HepG2 (cell line): Measurements from ENCODE around the gene PTPRM. TPM values are rescaled to one million over a fixed set of nuclear protein-coding genes. Genes with fewer than 3 reads are reported as not detected.

ENCODE experiments used
- ATAC-seq: fragments of 200-7000 bp; cut with Tn5 transposase; 3 replicates; pipeline ENCODE4 v1.9.1; 2020; ENCODE audit warnings: mild to moderate bottlenecking, moderate library complexity
- BruUV-seq: library from RNA; stranded (reverse); fragments of 400-500 nt; replicated peaks from 2 replicates; lab custom pipeline; 2021; lab: Mats Ljungman, UMichigan
- CTCF ChIA-PET: fragments of 300-600 bp; formaldehyde crosslinking; extraction: SDS; loops from one replicate; lab custom pipeline; 2021; ENCODE audit warnings: low total read pairs, inconsistent platforms, low intra/inter-chr PET ratio; lab: Yijun Ruan, JAX
- POLR2A ChIA-PET: fragments of 350-600 bp; sonication (Branson Sonifier 250); formaldehyde crosslinking; loops from one replicate; lab custom pipeline; 2020; ENCODE audit warnings: antibody characterized with exemption, inconsistent platforms; lab: Yijun Ruan, JAX
- DNase-seq: peaks from one replicate; pipeline ENCODE4 v3.0.0-alpha.2; 2015; ENCODE audit warnings: low spot score
- FAIRE-seq: peaks from 3 replicates; lab custom pipeline; 2011; peaks lifted over from hg19 to GRCh38; lab: Jason Lieb, UNC
- H2AFZ ChIP-seq: one replicate; pipeline ENCODE4 v1.6.1; 2011; ENCODE audit warnings: low read length, inconsistent platforms
- H3K27ac ChIP-seq: fragments of 300-600 bp; 3 replicates; pipeline ENCODE4 v1.8.0; 2011; ENCODE audit warnings: mixed run types, mild to moderate bottlenecking, mixed read lengths, low read length, inconsistent platforms; ENCODE audit not compliant: insufficient read depth; ENCODE audit errors: extremely low read length
- H3K27me3 ChIP-seq, 2 experiments: fragments of 200-600 bp in 1 of 2; 2 replicates in 1 of 2; 3 replicates in 1 of 2; pipeline versions ENCODE4 v1.6.0 to v1.8.0; 2011; ENCODE audit warnings: low read length in 2 of 2, mild to moderate bottlenecking in 2 of 2, moderate library complexity in 2 of 2, inconsistent platforms in 1 of 2; ENCODE audit not compliant: insufficient read depth in 2 of 2, control insufficient read depth in 1 of 2
- H3K36me3 ChIP-seq, 2 experiments: fragments of 200-600 bp in 1 of 2; replicated peaks in 1 of 2; 2 replicates in 1 of 2; 3 replicates in 1 of 2; pipeline versions ENCODE4 v1.5.1 to v1.8.0; 2011; ENCODE audit warnings: low read length in 2 of 2, inconsistent platforms in 1 of 2; ENCODE audit not compliant: insufficient read depth in 2 of 2, control insufficient read depth in 1 of 2
- H3K4me1 ChIP-seq: 2 replicates; pipeline ENCODE4 v1.5.1; 2012; ENCODE audit warnings: low read length, inconsistent platforms; ENCODE audit not compliant: insufficient read depth
- H3K4me2 ChIP-seq: 2 replicates; pipeline ENCODE4 v1.6.0; 2011; ENCODE audit warnings: low read depth, low read length, inconsistent platforms
- H3K4me3 ChIP-seq, 3 experiments: fragments of 200-600 bp in 1 of 3; sonication (generic), shearing (Covaris generic) in 1 of 3; replicated peaks in 1 of 3; 2 replicates each; pipeline ENCODE4 v1.5.1; 2011 to 2016; ENCODE audit warnings: low read length in 3 of 3, inconsistent platforms in 2 of 3, low read depth in 2 of 3, mild to moderate bottlenecking in 2 of 3, control low read depth in 1 of 3, mixed read lengths in 1 of 3; ENCODE audit not compliant: insufficient read depth in 1 of 3
- H3K79me2 ChIP-seq: one replicate; pipeline ENCODE4 v1.6.1; 2011; ENCODE audit warnings: low read length, inconsistent platforms; ENCODE audit not compliant: insufficient read depth
- H3K9ac ChIP-seq: 2 replicates; pipeline ENCODE4 v1.6.0; 2011; ENCODE audit warnings: mild to moderate bottlenecking, low read depth, low read length, inconsistent platforms; ENCODE audit not compliant: insufficient read depth
- H3K9me3 ChIP-seq: 2 replicates; pipeline ENCODE4 v1.5.1; 2012; ENCODE audit warnings: mild to moderate bottlenecking, low read length
- H4K20me1 ChIP-seq: 2 replicates; pipeline ENCODE4 v1.6.0; 2011; ENCODE audit warnings: inconsistent platforms, mild to moderate bottlenecking, low read length, moderate library complexity; ENCODE audit not compliant: insufficient read depth
- ARHGAP35 ChIP-seq: sonication (generic); formaldehyde crosslinking; IDR thresholded peaks from 2 replicates; pipeline ENCODE4 v1.9.0; 2022; ENCODE audit warnings: mild to moderate bottlenecking, inconsistent platforms, moderate library complexity, missing genetic modification reagents, borderline replicate concordance
- ELF4 ChIP-seq: sonication (generic); formaldehyde crosslinking; IDR thresholded peaks from 2 replicates; pipeline ENCODE4 v1.5.0; 2020; ENCODE audit warnings: missing genetic modification reagents, mild to moderate bottlenecking, moderate library complexity, borderline replicate concordance
- KAT8 ChIP-seq: IDR thresholded peaks from 2 replicates; pipeline ENCODE4 v1.6.1; 2016; ENCODE audit warnings: missing genetic modification reagents, missing compliant biosample characterization
- KLF11 ChIP-seq: IDR thresholded peaks from 2 replicates; pipeline ENCODE4 v1.6.1; 2016; ENCODE audit warnings: missing compliant biosample characterization
- PCBP2 ChIP-seq: fragments of 200-400 bp; formaldehyde crosslinking; optimal IDR thresholded peaks from 2 replicates; pipeline ENCODE3; 2018; ENCODE audit warnings: low read length, low read depth; ENCODE audit not compliant: poor library complexity, severe bottlenecking
- PLRG1 ChIP-seq: fragments of 450-650 bp; conservative IDR thresholded peaks from 2 replicates; pipeline ENCODE4 v1.6.1; 2016
- POLR2AphosphoS2 ChIP-seq: IDR thresholded peaks from 2 replicates; pipeline ENCODE4 v1.6.1; 2011; ENCODE audit warnings: low read depth, low read length, improper control_type of control experiment
- SRSF4 ChIP-seq: fragments of 200-400 bp; formaldehyde crosslinking; IDR thresholded peaks from one replicate; pipeline ENCODE4 v1.6.1; 2018; ENCODE audit warnings: mild to moderate bottlenecking, low read depth, low read length, moderate library complexity; ENCODE audit not compliant: poor library complexity, severe bottlenecking
- ZNF207 ChIP-seq: fragments of 450-650 bp; IDR thresholded peaks from 2 replicates; pipeline ENCODE4 v1.6.1; 2016; ENCODE audit warnings: antibody characterized with exemption, borderline replicate concordance
- ZNF326 ChIP-seq: sonication (generic); formaldehyde crosslinking; IDR thresholded peaks from 2 replicates; pipeline ENCODE4 v1.4.0; 2020; ENCODE audit warnings: missing genetic modification reagents, borderline replicate concordance
- ZNF776 ChIP-seq: sonication (generic); formaldehyde crosslinking; IDR thresholded peaks from 2 replicates; pipeline ENCODE4 v1.4.0; 2020; ENCODE audit warnings: mild to moderate bottlenecking, missing genetic modification reagents
- ZNF839 ChIP-seq: sonication (generic); formaldehyde crosslinking; IDR thresholded peaks from 2 replicates; pipeline ENCODE4 v1.4.0; 2020; ENCODE audit warnings: missing genetic modification reagents, mild to moderate bottlenecking, borderline replicate concordance
- WGBS: methylation state at CpG from one replicate; pipeline ENCODE4 v1.1.6; 2017; ENCODE audit warnings: low lambda C conversion rate; 5-methylcytosine and 5-hydroxymethylcytosine counted together
- in situ Hi-C: cut with HindIII; loops from 2 replicates; pipeline ENCODE4 v1.10.0; 2017; ENCODE audit warnings: low pct_unique_long_range_greater_than_20kb; ENCODE audit not compliant: extremely low pct_ligation_motif_present
- intact Hi-C: fragments of 100-400 bp; cut with micrococcal nuclease; formaldehyde crosslinking; loops from one replicate; pipeline ENCODE4 v1.10.0; 2022; ENCODE audit not compliant: unreplicated experiment
- polyA plus RNA-seq, 8 experiments: library from polyadenylated mRNA; depleted of rRNA in 3 of 8; stranded (reverse) in 7 of 8; unstranded in 1 of 8; fragments of >200 nt; fragmentation: Illumina TruSeq in 4 of 8; extraction: Trizol in 4 of 8; gene quantifications; 2 replicates each; pipeline versions ENCODE4 v1.2.1 to v1.2.3, GENCODE V29; 2011 to 2016; ENCODE audit warnings: low read depth in 4 of 8, missing spikeins in 1 of 8, mixed read lengths in 1 of 8; ENCODE audit not compliant: insufficient read depth in 1 of 8
- total RNA-seq, 5 experiments: library from RNA; depleted of rRNA; stranded (reverse); fragments of >200 nt; fragmentation: Illumina TruSeq; extraction: Trizol; gene quantifications; 2 replicates each; pipeline ENCODE4 v1.2.3, GENCODE V29; 2016; ENCODE audit warnings: low read depth in 1 of 5
- TF ChIP-seq, protein P1 (sequence below): sonication (generic); formaldehyde crosslinking; conservative IDR thresholded peaks from 2 replicates; pipeline ENCODE4 v1.4.0; 2020; ENCODE audit warnings: missing genetic modification reagents
- TF ChIP-seq, protein P2 (sequence below): sonication (generic); formaldehyde crosslinking; IDR thresholded peaks from 2 replicates; pipeline ENCODE4 v1.8.0; 2023; ENCODE audit warnings: mild to moderate bottlenecking, missing genetic modification reagents
- TF ChIP-seq, protein P3 (sequence below): sonication (generic); formaldehyde crosslinking; IDR thresholded peaks from 2 replicates; pipeline ENCODE4 v1.4.0; 2020; ENCODE audit warnings: missing genetic modification reagents, borderline replicate concordance
- TF ChIP-seq, protein P4 (sequence below): sonication (generic); formaldehyde crosslinking; IDR thresholded peaks from 2 replicates; pipeline ENCODE4 v1.8.1; 2023; ENCODE audit warnings: mild to moderate bottlenecking, missing genetic modification reagents, borderline replicate concordance
- TF ChIP-seq, protein P5 (sequence below): sonication (generic); formaldehyde crosslinking; IDR thresholded peaks from 2 replicates; pipeline ENCODE4 v1.5.0; 2020; ENCODE audit warnings: mild to moderate bottlenecking, missing genetic modification reagents

Gene PTPRM
- total and polyA plus RNA-seq, 2 of the 13 experiments (the other 11 are each of a cell fraction or from before 2014, with no cell fraction given) = 12.6 to 108 TPM

DNA sequence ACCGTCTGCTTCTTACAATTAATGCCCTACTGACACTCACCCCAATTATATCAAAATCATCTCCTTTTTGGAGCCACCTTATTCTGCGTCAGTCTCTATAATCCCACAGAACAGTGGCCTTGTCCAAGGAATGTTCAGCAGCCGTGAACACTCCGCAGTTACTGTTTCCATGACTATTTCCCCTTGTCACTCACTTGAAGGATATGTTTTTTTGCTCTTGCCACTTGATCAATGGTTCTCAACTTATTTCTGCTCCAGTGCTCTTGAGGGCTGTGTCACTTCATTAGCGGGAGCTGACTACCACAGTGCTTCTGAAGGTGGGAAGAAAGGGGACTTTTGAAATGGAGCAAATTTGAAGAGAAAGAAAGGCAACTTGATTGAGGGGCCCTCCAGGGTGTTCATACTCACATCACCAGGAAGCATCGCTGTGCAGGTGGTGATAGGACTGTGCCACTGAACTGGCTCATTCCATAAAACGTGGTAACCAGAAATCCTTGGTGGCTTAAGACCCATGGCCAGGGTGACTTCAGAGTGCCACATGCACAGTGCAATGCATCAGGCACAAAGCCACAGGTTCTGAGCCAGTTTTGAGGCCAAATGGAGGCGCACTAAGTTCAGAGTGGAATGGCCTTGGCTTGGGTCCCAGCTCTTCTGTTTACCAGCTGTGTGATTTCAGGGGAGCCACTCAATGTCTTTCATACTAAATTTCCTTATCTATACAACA is 721.5 kb downstream of the PTPRM start (continued):
- TF ChIP-seq, protein P1, sequence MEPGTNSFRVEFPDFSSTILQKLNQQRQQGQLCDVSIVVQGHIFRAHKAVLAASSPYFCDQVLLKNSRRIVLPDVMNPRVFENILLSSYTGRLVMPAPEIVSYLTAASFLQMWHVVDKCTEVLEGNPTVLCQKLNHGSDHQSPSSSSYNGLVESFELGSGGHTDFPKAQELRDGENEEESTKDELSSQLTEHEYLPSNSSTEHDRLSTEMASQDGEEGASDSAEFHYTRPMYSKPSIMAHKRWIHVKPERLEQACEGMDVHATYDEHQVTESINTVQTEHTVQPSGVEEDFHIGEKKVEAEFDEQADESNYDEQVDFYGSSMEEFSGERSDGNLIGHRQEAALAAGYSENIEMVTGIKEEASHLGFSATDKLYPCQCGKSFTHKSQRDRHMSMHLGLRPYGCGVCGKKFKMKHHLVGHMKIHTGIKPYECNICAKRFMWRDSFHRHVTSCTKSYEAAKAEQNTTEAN (CRISPR knock-in tag) = no peak
- TF ChIP-seq ZNF776 (CRISPR knock-in tag) = no peak
- no peak for TF ChIP-seq PLRG1
- no peak for TF ChIP-seq KAT8 (CRISPR knock-in tag)
- no peak for TF ChIP-seq ZNF207
- TF ChIP-seq, protein P2, sequence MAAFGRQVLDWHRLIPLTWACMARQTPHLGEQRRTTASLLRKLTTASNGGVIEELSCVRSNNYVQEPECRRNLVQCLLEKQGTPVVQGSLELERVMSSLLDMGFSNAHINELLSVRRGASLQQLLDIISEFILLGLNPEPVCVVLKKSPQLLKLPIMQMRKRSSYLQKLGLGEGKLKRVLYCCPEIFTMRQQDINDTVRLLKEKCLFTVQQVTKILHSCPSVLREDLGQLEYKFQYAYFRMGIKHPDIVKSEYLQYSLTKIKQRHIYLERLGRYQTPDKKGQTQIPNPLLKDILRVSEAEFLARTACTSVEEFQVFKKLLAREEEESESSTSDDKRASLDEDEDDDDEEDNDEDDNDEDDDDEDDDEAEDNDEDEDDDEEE (CRISPR knock-in tag) = no peak
- TF ChIP-seq ZNF326 (CRISPR knock-in tag) = no peak
- no peak for TF ChIP-seq POLR2AphosphoS2
- TF ChIP-seq, protein P3, sequence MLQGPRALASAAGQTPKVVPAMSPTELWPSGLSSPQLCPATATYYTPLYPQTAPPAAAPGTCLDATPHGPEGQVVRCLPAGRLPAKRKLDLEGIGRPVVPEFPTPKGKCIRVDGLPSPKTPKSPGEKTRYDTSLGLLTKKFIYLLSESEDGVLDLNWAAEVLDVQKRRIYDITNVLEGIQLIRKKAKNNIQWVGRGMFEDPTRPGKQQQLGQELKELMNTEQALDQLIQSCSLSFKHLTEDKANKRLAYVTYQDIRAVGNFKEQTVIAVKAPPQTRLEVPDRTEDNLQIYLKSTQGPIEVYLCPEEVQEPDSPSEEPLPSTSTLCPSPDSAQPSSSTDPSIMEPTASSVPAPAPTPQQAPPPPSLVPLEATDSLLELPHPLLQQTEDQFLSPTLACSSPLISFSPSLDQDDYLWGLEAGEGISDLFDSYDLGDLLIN (CRISPR knock-in tag) = no peak
- TF ChIP-seq, all 625 proteins: peak for 0

DNA sequence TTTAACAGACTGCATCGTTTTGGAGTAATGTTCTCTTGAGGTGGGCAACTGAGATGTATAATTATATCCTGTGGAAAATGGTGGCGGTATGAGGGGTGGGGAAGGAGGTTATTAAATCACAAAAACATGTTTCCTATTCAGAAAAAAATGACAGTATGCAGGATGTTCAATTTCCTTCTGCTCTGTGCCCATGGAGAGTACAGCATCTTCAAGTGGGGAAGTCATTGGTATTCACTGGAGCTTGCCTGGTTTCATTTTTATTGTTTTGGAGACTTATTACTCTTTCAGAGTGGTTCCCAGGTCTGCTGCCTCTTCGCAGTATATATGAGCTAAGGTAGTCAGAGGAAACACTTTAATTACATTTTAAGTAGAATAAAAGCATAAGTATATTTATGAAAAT is 723.3 kb downstream of the PTPRM start:
- H3K4me1 ChIP-seq = no peaks in the 10 kb centered on the region
- H3K27me3 ChIP-seq = no peaks in the 10 kb centered on the region
- no peaks in the 10 kb centered on the region for H3K79me2 ChIP-seq
- no peak overlapping the region for H2AFZ ChIP-seq
- intact Hi-C loops = no loop called here
- no peaks in the 10 kb centered on the region; a peak in 1 of 5 replicates for H3K36me3 ChIP-seq
- ATAC-seq = no peak
- ChIA-PET CTCF (no interaction called here), POLR2A (no interaction called here)
- no peak overlapping the region for H3K4me3 ChIP-seq
- no peak for DNase-seq
- no peaks in the 10 kb centered on the region for H3K9me3 ChIP-seq
- BruUV-seq = no TSS peak
- 98% methylated on average over 3 of the region's 3 CpGs for WGBS
- no peaks in the 10 kb centered on the region for H4K20me1 ChIP-seq
- no peak for FAIRE-seq
- H3K27ac ChIP-seq = no peak overlapping the region
- no peak overlapping the region for H3K4me2 ChIP-seq
- no peak overlapping the region for H3K9ac ChIP-seq
- in situ Hi-C loops = no loop called here
- TF ChIP-seq PCBP2 (no peak), ELF4 (no peak), SRSF4 (no peak), ZNF839 (CRISPR knock-in tag) (no peak), KLF11 (no peak), ARHGAP35 (CRISPR knock-in tag) (no peak)
- TF ChIP-seq, protein P4, sequence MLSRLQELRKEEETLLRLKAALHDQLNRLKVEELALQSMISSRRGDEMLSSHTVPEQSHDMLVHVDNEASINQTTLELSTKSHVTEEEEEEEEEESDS (CRISPR knock-in tag) = no peak
- TF ChIP-seq, protein P5, sequence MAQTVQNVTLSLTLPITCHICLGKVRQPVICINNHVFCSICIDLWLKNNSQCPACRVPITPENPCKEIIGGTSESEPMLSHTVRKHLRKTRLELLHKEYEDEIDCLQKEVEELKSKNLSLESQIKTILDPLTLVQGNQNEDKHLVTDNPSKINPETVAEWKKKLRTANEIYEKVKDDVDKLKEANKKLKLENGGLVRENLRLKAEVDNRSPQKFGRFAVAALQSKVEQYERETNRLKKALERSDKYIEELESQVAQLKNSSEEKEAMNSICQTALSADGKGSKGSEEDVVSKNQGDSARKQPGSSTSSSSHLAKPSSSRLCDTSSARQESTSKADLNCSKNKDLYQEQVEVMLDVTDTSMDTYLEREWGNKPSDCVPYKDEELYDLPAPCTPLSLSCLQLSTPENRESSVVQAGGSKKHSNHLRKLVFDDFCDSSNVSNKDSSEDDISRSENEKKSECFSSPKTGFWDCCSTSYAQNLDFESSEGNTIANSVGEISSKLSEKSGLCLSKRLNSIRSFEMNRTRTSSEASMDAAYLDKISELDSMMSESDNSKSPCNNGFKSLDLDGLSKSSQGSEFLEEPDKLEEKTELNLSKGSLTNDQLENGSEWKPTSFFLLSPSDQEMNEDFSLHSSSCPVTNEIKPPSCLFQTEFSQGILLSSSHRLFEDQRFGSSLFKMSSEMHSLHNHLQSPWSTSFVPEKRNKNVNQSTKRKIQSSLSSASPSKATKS (CRISPR knock-in tag) = no peak
